Measurements from ENCODE around the gene TLE5.

The TLE5 gene

GRCh38 chr19:3062165-3063105 lies at the start of gene TLE5:
TLE5 (minus strand) TSS chr19:3062495; CDS start chr19:3062200, 295 bp downstream.
- DNase-seq (ENCODE audit: low spot score) = peak; percentile 83

- DNase-seq (ENCODE audit: low spot score) = no peak
Measured at GRCh38 chr19:3111586-3112247, 49.4 kb upstream of the TLE5 start.

- no peak for DNase-seq (ENCODE audit: low spot score)
Measured at GRCh38 chr19:3110126-3110825, 48.0 kb upstream of the TLE5 start.

- no peak for DNase-seq (ENCODE audit: low spot score)
Measured at GRCh38 chr19:3109491-3109890, 47.2 kb upstream of the TLE5 start.

GRCh38 chr19:3108775-3109174 lies 46.5 kb upstream of the TLE5 start:
- peak; percentile 65 for DNase-seq (ENCODE audit: low spot score)

- no peak for DNase-seq (ENCODE audit: low spot score)
Measured at GRCh38 chr19:3107658-3108057, 45.4 kb upstream of the TLE5 start.

GRCh38 chr19:3106509-3107141 lies 44.3 kb upstream of the TLE5 start:
- DNase-seq (ENCODE audit: low spot score) = no peak

- no peak for DNase-seq (ENCODE audit: low spot score)
Measured at GRCh38 chr19:3105641-3106508, 43.6 kb upstream of the TLE5 start.

GRCh38 chr19:3104708-3104983 lies 42.4 kb upstream of the TLE5 start:
- DNase-seq (ENCODE audit: low spot score) = no peak

- no peak for DNase-seq (ENCODE audit: low spot score)
Measured at GRCh38 chr19:3102239-3103140, 40.2 kb upstream of the TLE5 start.

GRCh38 chr19:3100747-3101730 lies 38.7 kb upstream of the TLE5 start:
- DNase-seq (ENCODE audit: low spot score) = no peak

- DNase-seq (ENCODE audit: low spot score) = no peak
Measured at GRCh38 chr19:3100331-3100730, 38.0 kb upstream of the TLE5 start.

- DNase-seq (ENCODE audit: low spot score) = no peak
Measured at GRCh38 chr19:3099347-3100145, 37.3 kb upstream of the TLE5 start.

- peak; percentile 64 for DNase-seq (ENCODE audit: low spot score)
Measured at GRCh38 chr19:3098515-3099346, 36.4 kb upstream of the TLE5 start.

- no peak for DNase-seq (ENCODE audit: low spot score)
Measured at GRCh38 chr19:3098141-3098514, 35.8 kb upstream of the TLE5 start.

- no peak for DNase-seq (ENCODE audit: low spot score)
Measured at GRCh38 chr19:3097442-3097871, 35.2 kb upstream of the TLE5 start.

- no peak for DNase-seq (ENCODE audit: low spot score)
Measured at GRCh38 chr19:3096902-3097326, 34.6 kb upstream of the TLE5 start.
